Measurements from ENCODE around the gene TAF1B.
"Not testable (repeated sequence)": the region's sequence is repeated elsewhere in the genome, so short reads cannot be mapped to it uniquely, and the experiment has no call there.

The TAF1B gene

DNA sequence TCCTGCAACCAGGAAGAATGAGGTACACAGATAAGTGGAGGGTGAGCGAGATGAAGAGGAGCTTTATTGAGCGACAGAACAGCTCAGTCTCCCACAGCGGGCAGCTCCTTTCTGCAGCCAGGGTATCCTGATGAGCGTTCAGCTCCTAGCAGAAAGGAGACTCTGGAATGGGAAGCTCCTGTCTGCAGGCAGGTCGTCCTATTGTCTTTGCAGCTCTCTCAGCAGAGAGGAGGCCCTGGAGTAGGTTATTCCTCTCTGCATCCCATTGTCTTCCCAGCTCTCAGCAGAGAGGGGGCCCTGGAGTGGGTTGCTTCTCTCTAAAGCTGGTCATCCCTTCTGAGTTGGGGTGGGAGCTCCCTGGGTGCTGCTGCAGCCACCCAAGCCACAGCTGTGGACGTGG, 41.2 kb downstream of the TAF1B start:
- no peak for DNase-seq (ENCODE audit: low spot score)

DNA sequence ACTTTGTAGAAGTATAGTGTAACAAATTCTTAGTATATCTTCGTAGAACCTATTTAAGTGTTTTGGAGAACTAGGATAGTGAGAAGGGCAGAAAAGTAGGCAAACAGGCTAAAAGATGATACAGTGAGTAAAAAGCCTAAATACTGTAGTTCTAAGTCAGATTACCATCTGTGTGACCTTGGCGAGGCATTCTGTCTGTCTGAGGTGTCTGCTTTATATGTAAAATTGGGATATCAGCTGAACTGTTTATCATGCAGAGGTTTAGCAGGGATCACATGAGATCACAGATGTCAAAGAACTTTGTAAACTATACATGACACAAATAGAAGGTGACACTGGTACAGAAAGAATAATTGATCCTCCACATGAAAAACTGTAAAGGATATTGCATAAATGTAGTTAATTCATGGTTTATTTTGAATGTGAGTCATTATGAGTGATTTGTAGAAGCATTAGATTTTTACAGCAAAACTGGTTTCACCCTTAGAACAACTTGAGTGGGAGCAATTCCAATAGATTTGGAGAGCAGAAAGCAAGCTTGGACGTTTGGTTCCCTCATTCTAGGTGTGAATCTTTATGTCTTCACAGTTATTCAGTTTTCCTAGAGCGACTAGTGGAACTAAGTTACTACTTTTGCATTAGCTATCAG, 41.9 kb downstream of the TAF1B start:
- DNase-seq (ENCODE audit: low spot score) = no peak

GRCh38 chr2:9887513-9887912, 44.2 kb downstream of the TAF1B start:
- no peak for DNase-seq (ENCODE audit: low spot score)

GRCh38 chr2:9889812-9890261, 46.6 kb downstream of the TAF1B start:
- DNase-seq (ENCODE audit: low spot score) = no peak

GRCh38 chr2:9892236-9892635, 49.0 kb downstream of the TAF1B start:
- DNase-seq (ENCODE audit: low spot score) = no peak

DNA sequence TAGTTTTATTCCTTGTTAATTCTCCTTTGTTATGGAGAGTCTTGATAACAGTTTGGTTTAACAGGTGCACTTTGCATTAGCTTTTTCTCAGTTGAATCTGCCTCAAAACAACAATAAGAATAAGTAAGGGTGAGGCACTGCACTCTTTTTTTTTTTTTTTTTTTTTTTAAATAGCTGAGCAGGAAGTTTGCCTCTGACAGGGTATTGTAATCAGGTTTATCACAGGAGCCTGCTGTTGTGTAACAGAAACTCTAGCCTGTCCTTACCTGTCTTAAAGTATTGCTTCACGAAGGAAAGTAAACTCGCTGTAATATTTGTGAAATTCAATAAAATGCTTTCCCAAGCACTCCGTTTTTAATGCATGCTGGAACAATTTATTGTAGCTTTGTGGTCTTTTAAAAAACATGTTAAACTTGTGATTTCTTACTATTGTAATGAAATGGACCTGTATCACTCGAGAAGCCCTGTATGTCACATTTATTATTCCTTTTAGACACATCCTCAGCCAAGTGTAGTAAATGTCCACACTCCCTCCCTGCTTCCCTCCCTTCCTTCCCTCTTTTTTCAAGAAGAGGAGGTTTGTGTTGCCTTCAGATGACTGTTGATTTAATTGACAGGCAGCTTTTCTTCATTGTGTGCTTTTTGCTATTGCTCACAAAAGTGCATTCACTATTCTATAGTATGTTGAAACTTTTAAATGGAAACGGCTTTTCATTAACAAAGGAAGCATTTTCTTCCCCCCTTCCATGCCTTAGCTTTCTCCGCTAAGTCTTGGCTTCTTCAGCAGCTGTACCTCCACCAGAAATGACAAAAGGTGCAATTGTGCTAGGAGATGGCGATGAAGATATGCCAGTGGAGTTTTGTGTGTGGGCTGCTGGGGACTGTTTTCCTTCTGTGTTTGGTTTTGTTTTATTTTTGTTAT, 52.7 kb downstream of the TAF1B start:
- no peak for DNase-seq (ENCODE audit: low spot score)

- no peak for DNase-seq (ENCODE audit: low spot score)
Measured at GRCh38 chr2:9897331-9897737, 54.1 kb downstream of the TAF1B start.

DNA sequence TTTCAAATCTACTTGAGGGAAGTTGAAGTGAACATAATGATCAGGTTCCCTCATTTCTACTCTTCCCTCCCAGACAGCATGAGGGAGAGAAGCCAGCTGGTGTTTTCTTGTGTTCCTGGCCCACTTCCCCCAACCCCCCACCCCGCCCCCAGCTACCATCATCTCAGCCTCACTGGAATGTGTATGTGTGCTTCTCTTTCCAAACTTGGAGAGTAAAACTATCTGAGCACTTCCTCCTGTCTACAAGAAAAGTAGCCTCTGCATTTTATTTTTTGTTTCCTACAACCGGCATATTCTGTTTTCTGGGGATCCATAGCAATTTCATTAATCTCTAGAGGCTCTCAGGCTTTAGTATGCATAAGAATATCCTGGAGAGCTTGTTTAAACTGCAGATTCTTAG, 54.6 kb downstream of the TAF1B start:
- DNase-seq (ENCODE audit: low spot score) = no peak

DNA sequence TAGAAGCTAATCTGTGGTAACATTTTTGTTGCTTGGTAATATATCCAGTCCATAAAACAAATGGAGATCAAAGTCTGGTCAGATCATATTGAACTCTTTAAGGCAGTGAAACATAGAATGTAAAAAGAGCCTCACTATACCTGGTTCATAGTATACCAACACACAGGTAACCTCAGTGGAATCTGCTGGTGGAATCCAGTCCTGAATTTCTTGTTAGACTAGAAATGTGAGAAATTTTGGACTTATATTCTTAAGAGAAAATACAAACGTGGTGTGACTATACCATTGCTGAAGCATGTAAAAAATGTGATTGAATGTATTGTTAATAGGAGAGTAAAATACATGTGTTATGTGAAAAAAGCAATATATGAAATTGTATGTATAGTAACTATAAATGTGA, 62.1 kb downstream of the TAF1B start:
- DNase-seq (ENCODE audit: low spot score) = no peak

DNA sequence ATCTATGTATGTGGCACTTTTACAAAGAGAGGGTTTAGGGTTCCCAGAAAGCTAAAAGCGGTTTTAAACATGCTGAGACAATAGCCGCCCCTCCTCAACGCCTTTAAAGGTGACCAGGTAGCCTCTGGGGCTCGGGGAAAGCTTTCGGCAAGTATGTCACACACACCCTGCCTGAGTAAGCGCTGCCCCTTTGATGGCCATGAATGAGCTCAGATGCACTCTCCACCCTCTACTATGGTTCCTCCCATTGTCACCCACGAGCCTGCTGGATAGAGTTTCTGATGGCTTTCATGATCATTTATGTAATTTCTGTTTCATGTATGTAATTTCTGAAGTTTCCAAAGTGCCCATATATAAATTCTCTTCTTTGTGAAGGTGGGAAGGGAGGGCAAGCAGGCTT, 64.1 kb downstream of the TAF1B start:
- DNase-seq (ENCODE audit: low spot score) = no peak

DNA sequence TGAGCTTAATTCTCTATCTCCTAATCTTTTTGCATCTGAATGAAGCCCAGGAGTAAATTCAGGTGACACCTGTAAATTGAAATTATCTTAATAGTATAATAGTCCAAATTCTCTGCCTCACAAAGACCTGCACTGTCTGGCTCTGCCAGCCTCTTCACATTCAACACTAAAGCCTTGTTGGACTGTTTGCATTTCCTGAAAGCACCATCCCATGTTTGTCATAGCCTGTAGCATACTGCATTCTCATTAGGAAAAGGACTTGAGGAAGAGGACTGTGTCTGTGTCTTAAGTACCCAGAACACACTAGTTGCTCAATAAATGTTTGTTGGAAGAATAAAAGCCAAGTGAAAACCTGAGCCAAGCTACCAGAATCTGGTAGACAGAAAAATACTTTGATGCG, 65.4 kb downstream of the TAF1B start:
- no peak for DNase-seq (ENCODE audit: low spot score)

- DNase-seq (ENCODE audit: low spot score) = no peak
Measured at GRCh38 chr2:9909106-9909505, 65.8 kb downstream of the TAF1B start.

DNA sequence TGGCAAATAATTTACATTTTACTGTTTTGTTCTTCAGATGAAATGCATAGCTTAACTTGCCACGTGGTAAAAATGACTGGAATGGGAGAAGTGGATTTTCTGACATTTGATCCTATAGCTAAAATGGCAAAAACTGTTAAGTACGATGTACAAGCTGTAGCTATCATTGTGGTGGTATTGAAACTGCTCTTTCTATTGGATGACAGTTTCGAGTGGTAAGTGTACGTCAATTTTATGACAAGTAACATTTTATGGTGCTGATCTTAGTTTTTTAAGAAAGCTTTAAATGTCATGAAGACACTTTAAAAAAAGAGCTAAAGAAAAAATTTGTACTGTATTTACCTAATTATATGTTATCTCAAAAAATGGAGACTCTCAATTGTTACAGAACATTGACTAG, 67.4 kb downstream of the TAF1B start:
- DNase-seq (ENCODE audit: low spot score) = no peak

GRCh38 chr2:9912468-9912867, 69.2 kb downstream of the TAF1B start:
- no peak for DNase-seq (ENCODE audit: low spot score)

DNA sequence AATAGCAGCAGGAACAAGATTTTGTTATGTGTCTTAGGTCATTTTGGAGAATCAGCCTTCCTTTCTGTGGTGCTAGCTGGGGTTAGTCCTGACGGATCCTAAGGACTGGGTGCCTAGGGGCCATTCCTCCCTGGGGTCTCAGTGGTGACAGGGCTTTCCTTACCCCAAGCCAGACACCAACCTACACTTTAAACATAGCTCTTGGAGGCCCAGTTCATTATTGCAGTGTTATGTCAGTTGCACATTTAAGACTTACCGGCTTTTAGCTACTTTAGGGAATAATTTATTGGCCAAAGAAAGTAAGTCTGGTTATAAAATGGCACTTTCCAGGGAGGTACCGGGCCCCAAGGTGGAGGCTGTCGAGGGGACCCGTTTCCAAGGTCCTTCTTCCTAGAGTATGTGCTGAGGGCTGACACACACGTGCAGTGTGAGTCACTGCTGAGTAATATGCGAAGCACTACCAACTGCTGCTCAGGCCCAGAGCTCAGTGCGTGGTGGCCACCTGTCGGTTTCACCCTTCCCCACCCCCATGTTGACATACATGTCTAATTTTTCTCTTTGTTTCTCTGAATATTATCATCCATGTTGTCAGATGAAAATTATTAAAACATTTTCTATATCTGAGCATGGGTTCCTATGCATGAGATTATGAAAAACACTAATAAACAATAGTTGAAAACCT, 71.3 kb downstream of the TAF1B start:
- no peak for DNase-seq (ENCODE audit: low spot score)

DNA sequence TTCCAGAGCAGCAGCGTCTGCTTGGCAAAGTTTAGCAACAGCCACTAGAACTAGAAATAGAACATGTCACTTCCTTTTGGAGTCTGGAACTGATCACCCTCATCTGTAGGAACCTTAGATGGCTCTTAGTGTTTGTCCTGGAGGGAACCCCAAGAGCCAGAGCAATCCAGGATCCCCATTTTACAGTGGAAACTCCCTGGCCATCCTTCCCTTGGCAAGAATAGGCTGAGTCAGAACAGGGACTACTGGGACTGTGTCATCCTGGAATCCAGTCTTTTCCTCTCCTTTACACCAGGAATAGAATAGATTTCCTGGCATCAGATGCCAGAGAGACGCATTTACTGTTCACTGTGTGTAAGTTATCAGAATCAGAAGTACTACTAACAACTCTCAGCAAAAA, 75.0 kb downstream of the TAF1B start:
- no peak for DNase-seq (ENCODE audit: low spot score)

- DNase-seq (ENCODE audit: low spot score) = no peak
Measured at GRCh38 chr2:9919512-9919911, 76.2 kb downstream of the TAF1B start.

DNA sequence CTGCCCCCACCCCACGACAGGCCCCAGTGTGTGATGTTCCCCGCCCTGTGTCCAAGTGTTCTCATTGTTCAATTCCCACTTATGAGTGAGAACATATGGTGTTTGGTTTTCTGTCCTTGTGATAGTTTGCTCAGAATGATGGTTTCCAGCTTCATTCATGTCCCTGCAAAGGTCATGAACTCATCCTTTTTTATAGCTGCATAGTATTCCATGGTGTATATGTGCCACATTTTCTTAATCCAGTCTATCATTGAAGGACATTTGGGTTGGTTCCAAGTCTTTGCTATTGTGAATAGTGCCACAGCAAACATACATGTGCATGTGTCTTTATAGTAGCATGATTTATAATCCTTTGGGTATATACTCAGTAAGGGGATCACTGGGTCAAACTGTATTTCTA, 83.7 kb downstream of the TAF1B start:
- DNase-seq (ENCODE audit: low spot score) = not testable (repeated sequence)

GRCh38 chr2:9937258-9937657, 94.0 kb downstream of the TAF1B start:
- DNase-seq (ENCODE audit: low spot score) = no peak

DNA sequence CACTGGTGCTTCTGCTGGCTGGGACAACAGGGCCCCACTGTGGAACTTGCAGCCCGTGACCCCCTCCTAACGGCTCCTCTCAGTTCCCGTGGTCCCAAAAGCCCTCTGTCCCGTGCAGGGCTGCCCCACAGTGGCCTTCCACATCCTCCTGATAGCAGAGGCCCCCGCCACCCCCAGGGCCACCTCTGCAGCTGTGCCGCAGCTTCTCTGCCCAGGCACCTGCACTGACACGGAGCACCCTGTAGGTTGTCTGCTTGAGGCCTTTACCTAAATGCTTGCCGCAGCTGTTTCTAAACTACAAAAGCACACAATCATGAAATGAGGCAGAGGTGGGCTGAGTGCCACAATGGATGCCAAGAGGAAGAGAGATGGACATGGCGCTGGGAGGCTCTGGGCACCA, 94.7 kb downstream of the TAF1B start:
- DNase-seq (ENCODE audit: low spot score) = no peak

- DNase-seq (ENCODE audit: low spot score) = no peak
Measured at GRCh38 chr2:9939587-9940485, 96.6 kb downstream of the TAF1B start.

All from left forelimb (tissue), 1 donor.